SK-N-SH treated with all-trans-retinoic acid at 6 μM for 48 hours (cell line): ENCODE results near the gene TSTD1.

Experiments
- ARNTL ChIP-seq: fragments of 450-650 bp; formaldehyde crosslinking; IDR thresholded peaks from 2 replicates; pipeline ENCODE4 v1.5.0; 2020; ENCODE audit warnings: low read depth, mild to moderate bottlenecking, moderate library complexity, borderline replicate concordance
- BACH2 ChIP-seq: fragments of 250-450 bp; sonication (Bioruptor Pico); IDR thresholded peaks from 2 replicates; pipeline ENCODE4 v1.9.0; 2021; ENCODE audit warnings: mild to moderate bottlenecking, borderline replicate concordance
- CREB5 ChIP-seq: fragments of 250-450 bp; sonication (Bioruptor Pico); IDR thresholded peaks from 2 replicates; pipeline ENCODE4 v1.5.1; 2020; ENCODE audit warnings: low read depth, mild to moderate bottlenecking, moderate library complexity
- CSDC2 ChIP-seq: fragments of 250-450 bp; sonication (Bioruptor Pico); IDR thresholded peaks from 2 replicates; pipeline ENCODE4 v1.5.0; 2020; ENCODE audit warnings: mild to moderate bottlenecking, moderate library complexity
- CSRNP3 ChIP-seq: fragments of 250-450 bp; sonication (Bioruptor Pico); IDR thresholded peaks from 2 replicates; pipeline ENCODE4 v1.5.1; 2021; ENCODE audit warnings: mild to moderate bottlenecking, moderate library complexity
- ISL1 ChIP-seq: fragments of 250-450 bp; sonication (Bioruptor Pico); IDR thresholded peaks from 2 replicates; pipeline ENCODE4 v2.1.2; 2022; ENCODE audit warnings: mild to moderate bottlenecking, moderate library complexity
- PATZ1 ChIP-seq: fragments of 250-450 bp; sonication (Bioruptor Pico); IDR thresholded peaks from 2 replicates; pipeline ENCODE4 v1.8.0; 2020; ENCODE audit warnings: mild to moderate bottlenecking, moderate library complexity, borderline replicate concordance
- RARB ChIP-seq: fragments of 250-450 bp; sonication (Bioruptor Pico); IDR thresholded peaks from 2 replicates; pipeline ENCODE4 v1.8.0; 2021; ENCODE audit warnings: mild to moderate bottlenecking, moderate library complexity
- SNAI2 ChIP-seq: fragments of 250-450 bp; sonication (Bioruptor Pico); IDR thresholded peaks from 2 replicates; pipeline ENCODE4 v1.5.0; 2020; ENCODE audit warnings: mild to moderate bottlenecking, moderate library complexity
- TCF4 ChIP-seq: fragments of 250-450 bp; sonication (Bioruptor Pico); IDR thresholded peaks from 2 replicates; pipeline ENCODE4 v1.8.0; 2021; ENCODE audit warnings: mild to moderate bottlenecking, moderate library complexity, borderline replicate concordance
- TSHZ2 ChIP-seq: fragments of 250-450 bp; sonication (Bioruptor Pico); IDR thresholded peaks from 2 replicates; pipeline ENCODE4 v1.5.0; 2020; ENCODE audit warnings: mild to moderate bottlenecking, moderate library complexity
- ZFP3 ChIP-seq: fragments of 250-450 bp; sonication (Bioruptor Pico); IDR thresholded peaks from 2 replicates; pipeline ENCODE4 v1.5.0; 2020; ENCODE audit warnings: mild to moderate bottlenecking, moderate library complexity
- ZNF70 ChIP-seq: fragments of 450-650 bp; formaldehyde crosslinking; IDR thresholded peaks from 2 replicates; pipeline ENCODE4 v1.5.0; 2020; ENCODE audit warnings: mild to moderate bottlenecking, moderate library complexity
- ZNF8 ChIP-seq: fragments of 450-650 bp; formaldehyde crosslinking; IDR thresholded peaks from 2 replicates; pipeline ENCODE4 v1.5.0; 2020; ENCODE audit warnings: mild to moderate bottlenecking, moderate library complexity

GRCh38 chr1:161047436-161048420, 9.0 kb upstream of the TSTD1 start:
- TF ChIP-seq TSHZ2 (CRISPR knock-in tag): no peak
- TF ChIP-seq CREB5 (CRISPR knock-in tag): no peak
- no peak for TF ChIP-seq PATZ1 (CRISPR knock-in tag)
- no peak for TF ChIP-seq RARB
- TF ChIP-seq ZNF70: no peak
- TF ChIP-seq BACH2: no peak
- TF ChIP-seq SNAI2: no peak
- TF ChIP-seq ZFP3 (CRISPR knock-in tag): no peak
- no peak for TF ChIP-seq CSDC2 (CRISPR knock-in tag)
- TF ChIP-seq CSRNP3: no peak
- TF ChIP-seq TCF4 (CRISPR knock-in tag): no peak
- no peak for TF ChIP-seq ZNF8 (CRISPR knock-in tag)
- no peak for TF ChIP-seq ISL1 (CRISPR knock-in tag)
- no peak for TF ChIP-seq ARNTL (CRISPR knock-in tag)
